SU-DHL-6 (cell line): ENCODE results near the gene RECK.

Source experiments
- CTCF ChIP-seq: fragments of 200-600 bp; sonication (generic); IDR thresholded peaks from one replicate; pipeline ENCODE4 v1.5.1; 2017; ENCODE audit warnings: antibody characterized with exemption, mild to moderate bottlenecking, low read length, moderate library complexity; ENCODE audit not compliant: insufficient read depth, poor library complexity, severe bottlenecking
- EZH2phosphoT487 ChIP-seq: fragments of 200-600 bp; sonication (generic), shearing (Covaris generic); conservative IDR thresholded peaks from 2 replicates; pipeline ENCODE4 v1.6.1; 2018; ENCODE audit warnings: mild to moderate bottlenecking, antibody characterized with exemption, low read length, moderate library complexity, mixed read lengths

GRCh38 chr9:36173861-36174260 is 137.1 kb downstream of the RECK start:
- TF ChIP-seq CTCF (no peak), EZH2phosphoT487 (no peak)
